Peyer's patch (tissue), 4 donors: ENCODE results near the gene CCND1.

Experiments used
- CTCF ChIP-seq, 6 experiments: fragments of 450-650 bp in 4 of 6; fragments of 200-600 bp in 2 of 6; sonication (generic) in 1 of 6; IDR thresholded peaks; one replicate each; pipeline ENCODE4 v1.5.1; 2017 to 2019; ENCODE audit warnings: antibody characterized with exemption in 6 of 6, mild to moderate bottlenecking in 3 of 6, moderate library complexity in 1 of 6
- POLR2A ChIP-seq, 2 donors: fragments of 450-650 bp; IDR thresholded peaks; one replicate each; pipeline ENCODE4 v1.5.1; 2017; ENCODE audit warnings: antibody characterized with exemption in 2 of 2, mild to moderate bottlenecking in 2 of 2, moderate library complexity in 2 of 2

- TF ChIP-seq CTCF (IDR thresholded peaks at IDR 0.05) (no peak), POLR2A (IDR thresholded peaks at IDR 0.05) (no peak)
These were observed 29.1 kb upstream of the CCND1 start for GRCh38 chr11:69611548-69612526.
